Activated T-helper 9 cell treated with anti-CD3 and anti-CD28 coated beads, Interleukin-2, amount 50 U/mL, for 16 hours (primary cell): ENCODE results near the gene GOLGA3.

Experiments used
- DNase-seq: peaks from one replicate; pipeline ENCODE4 v3.0.0-alpha.2; 2020; ENCODE audit warnings: low read depth

GOLGA3 gene

GRCh38 chr12:132720606-132721345, 107.9 kb downstream of the GOLGA3 start:
- DNase-seq, result no peak

DNA sequence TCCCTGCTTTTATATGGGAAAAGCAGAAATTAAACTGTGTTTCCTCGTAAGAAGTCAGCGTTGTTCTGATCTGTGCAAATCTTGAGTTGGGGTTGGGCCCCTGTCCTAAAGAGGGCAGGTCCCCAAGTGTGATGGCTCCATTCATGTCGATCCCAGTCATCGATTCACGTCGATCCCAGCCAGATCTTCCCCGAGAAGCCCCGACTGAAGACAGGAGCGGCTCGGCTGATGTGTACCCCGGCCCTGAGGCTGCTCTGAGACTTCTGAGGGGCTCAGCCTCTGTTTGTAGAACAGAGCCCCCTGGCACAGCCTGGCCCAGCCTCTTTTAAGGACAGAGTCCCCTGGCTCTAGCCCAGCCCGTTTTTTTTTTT, 108.7 kb downstream of the GOLGA3 start:
- no peak for DNase-seq

DNA sequence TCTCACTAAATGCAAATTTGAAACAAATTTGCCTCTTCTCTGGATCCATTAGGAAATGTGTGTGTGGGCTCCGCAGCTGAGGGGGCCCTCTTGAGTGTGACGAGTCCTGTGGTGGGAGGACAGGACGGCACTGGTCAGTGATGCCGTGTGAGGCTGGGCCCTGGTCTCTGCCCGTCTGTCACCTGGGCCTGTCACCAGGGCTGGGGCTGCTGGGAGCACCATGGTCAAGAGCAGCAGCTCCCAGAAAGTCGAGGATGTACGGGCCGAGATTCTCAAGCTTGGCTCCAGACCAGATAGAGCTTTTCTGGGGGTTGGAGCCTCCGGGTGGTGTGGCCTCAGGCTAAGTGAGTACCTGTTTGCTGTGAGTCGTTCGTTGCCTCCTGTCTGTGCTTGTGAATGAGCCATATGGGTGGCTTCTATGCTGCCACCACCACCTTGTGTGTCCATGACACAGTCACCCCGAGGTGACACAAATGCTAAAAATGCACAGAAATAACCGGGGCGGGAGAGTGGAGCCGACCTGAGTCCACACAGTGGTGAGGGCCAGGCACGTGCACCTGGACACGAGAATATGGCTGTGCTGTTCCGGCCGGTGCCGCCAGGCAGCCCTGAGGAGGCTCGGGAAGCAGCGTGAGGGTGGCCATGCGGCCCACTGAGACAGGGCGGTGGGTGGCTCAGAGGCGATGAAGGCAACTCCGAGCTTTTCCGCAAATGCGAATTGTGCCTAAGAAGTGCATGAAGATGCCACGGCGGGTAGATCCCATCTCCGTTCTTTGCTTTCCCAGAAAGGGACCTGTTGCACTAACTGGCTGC, 109.3 kb downstream of the GOLGA3 start:
- no peak for DNase-seq
